NCI-H748 treated with DMSO at 0.1 percent for 48 hours (cell line): ENCODE measurements around the gene PTPRJ.

Source experiments
- DNase-seq: peaks from one replicate; lab custom pipeline; 2025; lab: John Stamatoyannopoulos, UW

The PTPRJ gene

GRCh38 chr11:48066881-48067800, 86.8 kb downstream of the PTPRJ start:
- DNase-seq = no peak

GRCh38 chr11:48073031-48073861, 92.9 kb downstream of the PTPRJ start:
- DNase-seq = no peak

DNA sequence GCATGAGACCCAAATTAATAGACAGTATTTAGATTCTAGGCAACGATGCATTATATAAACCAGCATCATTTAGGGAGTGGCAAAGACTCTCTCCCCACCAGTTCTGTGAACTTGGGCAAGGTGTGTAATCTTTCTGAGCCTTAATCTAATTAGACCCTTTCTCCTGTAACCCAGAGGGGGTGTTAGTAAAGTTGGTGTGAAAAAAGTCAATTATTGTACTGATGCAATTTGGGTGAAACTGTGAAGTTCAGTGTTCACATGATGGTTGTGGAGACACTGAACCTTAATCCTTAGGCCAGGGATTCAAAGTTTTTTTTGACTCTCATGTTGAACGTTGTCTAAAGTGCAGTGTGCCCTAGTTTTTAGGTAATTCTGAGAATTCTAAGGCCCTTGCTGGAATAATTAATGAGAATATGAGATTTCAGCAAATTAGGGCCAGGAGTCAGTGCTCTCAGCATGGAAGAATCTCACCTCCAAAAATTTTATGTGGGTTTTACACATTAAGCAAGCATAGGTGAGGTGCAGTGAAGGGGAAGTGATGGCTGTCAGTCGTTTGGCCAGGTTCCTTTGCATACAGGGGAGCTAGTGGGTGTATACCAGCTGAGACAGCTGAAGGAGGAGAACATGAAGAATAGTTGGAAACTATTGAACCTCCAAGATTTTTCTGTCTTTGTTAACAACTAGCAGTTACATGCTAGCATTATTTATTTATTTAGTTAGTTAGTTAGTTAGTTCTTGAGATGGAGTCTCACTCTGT, 94.2 kb downstream of the PTPRJ start:
- no peak for DNase-seq

GRCh38 chr11:48075637-48076036, 95.3 kb downstream of the PTPRJ start:
- no peak for DNase-seq

DNA sequence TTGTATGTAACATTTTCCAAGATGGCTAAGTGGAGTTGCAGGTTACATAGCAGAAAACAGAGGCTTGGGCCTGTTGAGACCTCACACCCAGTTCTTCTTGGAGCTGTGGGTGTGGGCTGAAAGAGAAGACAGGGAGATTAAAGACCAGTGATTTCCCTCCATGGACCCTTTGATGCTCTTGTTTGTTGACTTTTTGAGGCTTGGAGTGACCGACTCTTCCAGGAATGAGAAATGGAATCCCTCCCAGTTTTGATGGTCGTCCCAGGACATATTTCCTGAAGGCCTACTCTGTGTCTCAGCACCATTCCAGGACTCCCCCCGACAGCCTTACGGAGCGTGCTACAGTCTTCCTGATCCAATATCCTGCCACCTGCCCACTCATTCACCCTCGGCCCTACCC, 96.9 kb downstream of the PTPRJ start:
- no peak for DNase-seq

DNA sequence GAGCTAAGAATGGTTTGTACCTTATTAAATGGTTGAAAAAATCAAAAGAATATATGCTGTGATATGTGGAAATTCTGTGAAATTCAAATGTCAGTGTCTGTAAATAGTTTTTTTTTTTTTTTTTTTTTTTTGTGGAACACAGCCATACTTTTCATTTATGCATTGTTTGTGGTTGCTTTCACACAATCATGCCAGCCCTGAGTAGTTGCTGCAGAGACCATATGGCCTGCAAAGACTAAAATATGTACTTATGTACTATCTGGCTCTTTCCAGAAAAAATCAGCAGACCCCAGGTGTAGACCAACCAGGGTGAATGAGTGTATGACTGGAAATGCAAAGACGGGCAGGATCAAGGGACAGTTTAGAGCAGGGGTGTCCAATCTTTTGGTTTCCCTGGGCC, 98.3 kb downstream of the PTPRJ start:
- DNase-seq = no peak

DNA sequence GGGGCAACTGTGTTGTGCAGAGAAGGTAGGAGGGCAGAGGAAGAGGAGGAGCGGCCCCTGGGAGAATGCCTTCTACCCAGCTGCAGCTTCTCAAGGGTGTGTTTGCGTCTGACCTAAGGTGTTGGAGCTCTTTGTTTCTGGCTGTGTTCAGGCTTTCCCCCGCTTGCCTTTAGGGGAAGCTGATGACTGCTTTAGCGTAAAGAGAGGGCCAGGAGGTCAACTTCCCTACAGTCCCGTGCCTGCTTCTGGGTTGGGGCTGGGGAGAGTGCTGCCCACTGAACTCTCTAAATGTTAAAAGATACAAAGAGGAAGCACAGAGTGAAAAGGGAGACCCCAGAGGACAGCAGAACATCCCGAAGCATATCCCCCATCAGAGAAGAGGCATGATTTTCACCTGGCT, 99.2 kb downstream of the PTPRJ start:
- DNase-seq = no peak

DNA sequence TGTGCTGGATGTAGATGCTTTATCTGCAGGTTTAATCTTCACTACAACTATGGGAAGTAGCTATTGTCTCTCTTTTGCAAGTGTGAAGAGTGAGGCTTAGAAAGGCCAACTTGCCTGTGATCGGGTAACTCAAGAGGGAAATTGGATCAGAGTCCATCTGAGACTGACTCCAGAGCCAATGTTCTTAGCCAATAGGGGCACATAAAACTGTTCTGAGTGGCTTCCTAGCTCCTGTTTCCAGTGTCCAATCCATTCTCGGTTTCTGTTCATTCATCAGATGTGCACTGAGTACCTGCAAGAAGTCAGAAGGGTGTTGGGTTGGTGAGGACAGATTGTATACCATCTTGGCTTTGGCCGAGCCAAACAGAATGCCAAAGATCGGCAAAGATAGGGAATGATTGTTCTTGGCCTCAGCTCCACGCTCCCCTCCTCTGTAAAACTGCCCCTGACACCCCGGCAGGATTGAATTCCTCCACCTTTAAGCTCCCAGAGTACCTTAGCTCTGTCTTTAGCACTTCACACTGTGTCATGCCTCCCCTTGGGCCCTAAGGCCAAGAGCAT, 100.0 kb downstream of the PTPRJ start:
- DNase-seq = no peak

DNA sequence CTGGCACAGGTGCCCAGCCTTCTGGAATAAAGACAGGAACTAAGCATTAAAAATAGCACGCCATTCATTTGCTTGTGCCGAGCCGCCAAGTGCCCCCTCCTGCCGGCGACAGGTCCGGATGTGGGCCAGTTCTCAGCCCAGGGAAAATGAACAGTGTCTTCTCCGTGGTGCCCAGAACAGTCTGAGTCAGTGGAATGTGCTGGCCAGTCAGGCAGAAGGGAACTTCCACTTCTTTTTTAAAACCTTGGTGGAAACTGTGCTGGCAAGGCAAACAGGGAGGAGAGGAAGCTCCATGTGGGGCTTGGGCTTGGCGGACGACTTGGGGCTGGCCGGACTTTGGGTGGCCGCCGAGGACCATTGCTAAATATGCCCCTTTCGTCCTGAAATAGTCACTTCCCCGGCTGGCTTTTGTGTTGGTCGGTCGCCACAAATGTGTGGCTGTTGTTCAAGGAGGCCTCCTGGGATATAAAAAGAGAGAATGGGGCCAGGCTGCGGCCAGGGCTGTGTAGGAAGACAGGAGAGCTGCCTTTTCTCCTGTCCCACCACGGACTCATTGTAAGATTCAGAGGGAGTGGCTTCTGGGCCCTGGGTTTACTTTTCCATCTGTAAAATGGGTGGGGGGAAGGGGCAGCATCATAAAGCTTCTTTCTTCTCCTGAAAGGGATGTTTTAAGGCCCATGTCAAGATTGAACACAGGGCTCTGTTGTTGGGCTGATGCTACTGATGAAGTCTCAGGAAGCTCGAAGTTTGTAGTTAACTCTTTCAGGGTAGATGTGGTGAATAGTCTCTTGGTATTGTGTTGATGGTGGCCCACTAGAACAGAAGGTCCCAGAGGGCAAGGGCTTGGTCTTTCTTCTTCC, 101.0 kb downstream of the PTPRJ start:
- DNase-seq = no peak

DNA sequence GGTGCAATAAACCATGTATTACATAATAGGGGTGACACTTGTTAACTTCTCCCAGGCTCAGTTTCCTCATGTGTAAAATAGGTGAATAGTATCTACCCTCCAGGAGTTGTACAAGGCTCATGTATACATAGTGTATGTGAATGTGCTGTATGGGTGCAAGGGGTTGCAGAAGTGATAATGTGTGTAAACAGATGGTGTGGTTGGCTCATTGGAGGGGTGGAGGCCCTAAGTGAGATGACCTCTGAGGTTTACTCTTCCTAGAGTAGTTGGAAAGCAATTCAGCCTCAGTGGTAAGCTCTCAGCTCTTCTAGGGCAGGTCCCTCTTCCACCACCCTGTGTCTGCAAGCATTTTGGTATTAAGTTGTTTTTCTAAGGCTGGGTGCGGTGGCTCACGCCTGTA, 102.4 kb downstream of the PTPRJ start:
- no peak for DNase-seq

- no peak for DNase-seq
Observed at GRCh38 chr11:48083421-48083820, 103.1 kb downstream of the PTPRJ start.

DNA sequence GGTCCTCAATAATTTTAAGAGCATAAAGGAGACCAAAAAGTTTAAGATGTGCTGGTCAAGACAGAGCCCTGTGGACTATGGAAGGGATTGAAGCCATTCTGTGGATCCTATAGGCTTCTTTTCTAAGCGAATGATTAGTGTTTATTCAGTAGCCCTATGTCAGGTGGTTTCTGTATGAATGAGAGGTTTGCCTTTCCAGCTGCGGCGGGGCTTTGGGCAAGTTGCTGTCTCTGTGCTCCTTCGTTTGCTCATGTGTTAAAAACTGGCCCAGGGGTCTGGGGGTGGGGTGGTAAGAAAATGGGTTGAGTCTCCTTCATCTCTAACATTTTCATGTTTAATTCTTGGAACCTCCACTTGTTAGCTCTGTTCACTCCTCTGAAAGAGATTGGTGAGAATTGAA, 105.3 kb downstream of the PTPRJ start:
- DNase-seq = no peak

GRCh38 chr11:48087422-48087821, 107.1 kb downstream of the PTPRJ start:
- DNase-seq = no peak

DNA sequence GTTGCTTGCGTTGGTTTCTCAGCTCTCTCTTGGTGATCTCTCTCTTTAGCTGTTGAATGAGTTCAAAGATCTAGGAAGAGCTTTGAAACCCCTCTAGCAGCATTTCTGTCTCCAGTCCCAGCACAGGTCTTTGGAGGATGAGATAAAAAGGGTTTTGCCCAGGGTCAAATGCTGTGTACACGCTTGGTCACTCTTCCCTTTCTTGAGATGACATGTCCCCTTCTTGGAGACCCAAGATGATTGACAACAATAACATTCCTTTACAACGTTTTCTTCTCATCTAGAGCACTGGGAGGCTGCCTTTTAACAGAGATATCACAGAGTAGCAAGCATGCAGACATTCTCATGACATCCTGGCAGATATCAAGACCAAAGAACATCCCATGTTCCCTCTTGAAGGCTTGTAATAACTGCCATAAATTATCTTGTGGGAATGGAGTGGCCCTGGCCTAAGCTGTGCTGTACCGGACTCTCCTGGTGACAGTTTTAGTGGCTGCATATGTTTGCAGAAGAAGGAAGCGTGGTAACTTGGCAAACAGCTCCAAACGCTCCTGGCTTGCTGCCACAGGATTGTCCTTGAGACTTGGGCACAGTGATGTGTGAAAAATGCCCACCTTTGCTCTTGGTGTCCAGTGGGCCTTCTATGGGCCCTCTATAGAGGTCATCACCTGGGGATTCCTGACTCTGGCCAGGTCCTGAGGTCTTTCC, 107.8 kb downstream of the PTPRJ start:
- no peak for DNase-seq

DNA sequence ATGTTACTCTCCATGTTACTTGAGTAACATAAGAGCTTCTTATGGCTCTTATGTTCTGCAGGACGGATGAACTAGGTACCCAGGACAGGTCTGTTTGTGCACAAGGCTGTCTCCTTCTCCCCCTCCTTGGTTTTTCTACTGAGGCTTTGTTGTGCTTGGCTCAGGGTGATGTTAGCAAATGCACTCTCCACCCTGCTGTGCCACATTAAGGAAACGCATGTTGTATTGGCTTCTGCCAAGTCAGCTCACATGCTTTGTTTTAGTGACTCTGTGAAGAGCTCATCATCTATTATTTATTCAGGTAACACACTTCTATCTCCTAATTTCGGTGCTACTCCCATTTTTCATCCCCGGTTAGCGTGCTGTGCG, 108.3 kb downstream of the PTPRJ start:
- DNase-seq = no peak

- DNase-seq = no peak
Observed at GRCh38 chr11:48090174-48090573, 109.8 kb downstream of the PTPRJ start.

- DNase-seq = no peak
Observed at GRCh38 chr11:48091426-48092102, 111.2 kb downstream of the PTPRJ start.

GRCh38 chr11:48093323-48093722, 113.0 kb downstream of the PTPRJ start:
- DNase-seq = no peak

- no peak for DNase-seq
Observed at GRCh38 chr11:48093795-48094642, 113.7 kb downstream of the PTPRJ start.
